GM15510 (cell line): ENCODE measurements around the gene FCER1G.

ENCODE experiments used
- POLR2A ChIP-seq: IDR thresholded peaks from 3 replicates; pipeline ENCODE4 v1.6.1; 2011; ENCODE audit warnings: borderline replicate concordance; ENCODE audit not compliant: insufficient read length; ENCODE audit errors: extremely low read depth

The FCER1G gene

DNA sequence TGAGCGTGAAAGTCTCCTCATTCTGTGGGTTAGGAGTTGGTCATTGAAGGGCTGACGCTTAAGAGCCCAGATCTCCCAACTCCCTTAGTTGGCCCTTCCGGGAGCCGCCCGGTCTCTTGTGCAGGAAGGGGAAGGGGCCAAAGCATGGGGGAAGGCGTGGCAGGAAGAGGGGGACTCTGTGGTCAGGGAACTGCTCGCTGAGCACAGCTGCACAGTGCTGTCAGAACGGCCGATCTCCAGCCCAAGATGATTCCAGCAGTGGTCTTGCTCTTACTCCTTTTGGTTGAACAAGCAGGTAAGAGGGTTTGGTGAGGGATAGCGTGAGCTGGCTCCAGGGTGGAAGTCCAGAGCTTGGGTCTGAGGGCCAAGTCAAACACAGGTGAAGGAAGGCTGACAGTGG, at the start of gene FCER1G:
FCER1G (plus strand) TSS at position 220 of the 400 bp plus-strand sequence; CDS start at position 247, 27 bp downstream.
- TF ChIP-seq POLR2A: no peak

DNA sequence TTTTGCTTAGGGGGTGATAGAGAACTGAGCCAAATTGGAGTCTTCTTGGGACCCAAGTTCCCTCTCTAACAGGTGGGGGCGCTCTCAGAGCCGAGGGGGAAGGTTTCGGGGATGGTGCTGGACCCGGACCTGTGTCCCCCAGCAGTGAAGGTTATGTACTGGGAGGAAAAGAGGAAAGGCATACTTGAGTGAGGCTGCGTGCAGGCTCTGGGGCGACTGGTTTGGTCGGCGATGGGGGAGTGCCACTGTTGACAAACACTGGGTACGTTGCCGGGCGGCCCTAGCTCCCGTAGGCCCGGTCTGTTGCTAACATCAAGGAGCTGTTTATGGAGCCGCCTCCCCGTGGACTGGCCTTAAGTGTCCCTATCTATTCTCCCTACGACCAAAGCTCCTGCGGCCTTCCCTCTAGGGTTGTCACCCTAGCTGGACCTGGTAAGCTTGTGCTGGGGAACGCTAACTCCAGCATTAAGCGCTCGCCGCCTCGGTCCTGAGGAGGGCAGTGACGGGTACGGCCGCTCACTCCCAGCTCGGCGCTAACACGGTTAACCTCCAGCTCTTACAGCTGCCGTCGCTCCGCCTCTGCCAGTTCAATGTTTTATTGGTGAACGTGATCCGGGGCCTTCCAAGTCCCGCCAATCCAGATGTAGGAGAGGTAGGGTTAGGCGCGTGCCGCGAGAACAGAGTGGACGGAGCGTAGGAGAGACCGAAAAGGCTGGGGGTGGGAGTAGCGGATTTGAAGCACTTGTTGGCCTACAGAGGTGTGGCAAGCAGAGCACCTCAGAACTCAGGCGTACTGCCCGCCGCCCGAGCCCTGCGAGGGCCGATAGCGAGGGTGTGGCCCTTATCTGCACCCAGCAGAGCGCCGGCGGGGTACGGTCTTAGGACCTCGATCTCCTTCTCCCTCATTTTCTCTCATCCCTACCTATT, 49.1 kb upstream of the FCER1G start, which contains the start of gene PPOX:
PPOX (plus strand) TSS at position 685 of the 927 bp plus-strand sequence. CDS start 422 bp downstream, outside the sequence.
- peak; percentile 80 for TF ChIP-seq POLR2A

DNA sequence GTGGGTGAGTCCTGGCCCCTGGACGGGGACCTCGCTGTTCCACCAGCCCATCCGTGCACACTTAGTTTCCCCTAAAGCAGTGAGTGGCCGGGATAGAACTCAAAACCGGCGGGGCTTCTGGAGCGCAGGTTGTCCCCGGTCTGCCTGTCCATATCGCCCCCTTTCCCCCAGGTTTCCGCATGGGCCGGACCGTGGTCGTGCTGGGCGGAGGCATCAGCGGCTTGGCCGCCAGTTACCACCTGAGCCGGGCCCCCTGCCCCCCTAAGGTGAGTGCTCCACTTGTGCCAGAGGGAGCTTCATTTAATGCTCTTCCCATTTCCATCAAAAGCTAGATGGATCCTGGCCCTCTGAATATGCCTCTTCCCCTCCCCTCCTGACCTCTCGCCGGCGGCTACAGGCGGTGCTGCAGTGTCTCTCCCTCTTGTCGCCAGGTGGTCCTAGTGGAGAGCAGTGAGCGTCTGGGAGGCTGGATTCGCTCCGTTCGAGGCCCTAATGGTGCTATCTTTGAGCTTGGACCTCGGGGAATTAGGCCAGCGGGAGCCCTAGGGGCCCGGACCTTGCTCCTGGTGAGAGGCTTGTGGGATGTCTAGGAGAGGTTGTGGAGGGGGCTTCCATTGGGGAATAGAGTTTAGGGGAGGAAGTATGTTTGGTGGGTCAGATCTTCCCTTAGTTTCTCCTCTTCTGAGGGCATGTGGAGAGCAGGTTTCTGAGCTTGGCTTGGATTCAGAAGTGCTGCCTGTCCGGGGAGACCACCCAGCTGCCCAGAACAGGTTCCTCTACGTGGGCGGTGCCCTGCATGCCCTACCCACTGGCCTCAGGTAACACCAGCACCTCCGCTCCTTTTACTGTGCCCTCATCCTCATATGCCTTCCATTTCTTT, 48.2 kb upstream of the FCER1G start:
- TF ChIP-seq POLR2A: no peak

DNA sequence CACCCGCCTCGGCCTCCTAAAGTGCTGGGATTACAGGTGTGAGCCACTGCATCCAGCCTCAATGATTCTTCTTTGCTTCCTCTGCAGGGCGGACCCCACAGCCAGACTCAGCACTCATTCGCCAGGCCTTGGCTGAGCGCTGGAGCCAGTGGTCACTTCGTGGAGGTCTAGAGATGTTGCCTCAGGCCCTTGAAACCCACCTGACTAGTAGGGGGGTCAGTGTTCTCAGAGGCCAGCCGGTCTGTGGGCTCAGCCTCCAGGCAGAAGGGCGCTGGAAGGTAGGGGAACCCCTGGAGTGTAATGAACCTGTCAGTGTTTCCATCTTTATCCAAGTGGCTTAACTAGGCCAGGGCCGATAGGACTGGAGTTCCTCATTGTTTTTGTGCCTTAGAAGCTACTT, 46.2 kb upstream of the FCER1G start:
- TF ChIP-seq POLR2A: no peak

DNA sequence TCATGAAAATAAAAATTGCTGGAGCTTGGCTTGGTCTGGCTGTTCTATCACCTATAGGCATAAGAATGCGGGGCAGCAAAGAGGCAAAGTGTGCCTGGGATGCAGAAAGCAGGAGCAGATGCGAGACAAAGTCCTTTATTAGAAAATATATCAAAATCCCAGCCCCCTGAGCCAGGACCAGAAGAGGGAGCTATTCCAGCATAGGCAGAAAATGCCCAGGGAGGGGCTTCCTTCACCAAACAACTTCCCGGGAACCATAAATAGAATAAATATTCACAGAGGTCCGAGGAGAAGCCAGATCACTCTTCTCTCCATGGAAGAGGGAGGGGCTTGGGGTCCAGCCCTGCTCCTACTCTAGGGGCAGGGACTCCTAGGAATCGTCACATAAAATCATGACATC, 43.9 kb upstream of the FCER1G start:
- TF ChIP-seq POLR2A: no peak

DNA sequence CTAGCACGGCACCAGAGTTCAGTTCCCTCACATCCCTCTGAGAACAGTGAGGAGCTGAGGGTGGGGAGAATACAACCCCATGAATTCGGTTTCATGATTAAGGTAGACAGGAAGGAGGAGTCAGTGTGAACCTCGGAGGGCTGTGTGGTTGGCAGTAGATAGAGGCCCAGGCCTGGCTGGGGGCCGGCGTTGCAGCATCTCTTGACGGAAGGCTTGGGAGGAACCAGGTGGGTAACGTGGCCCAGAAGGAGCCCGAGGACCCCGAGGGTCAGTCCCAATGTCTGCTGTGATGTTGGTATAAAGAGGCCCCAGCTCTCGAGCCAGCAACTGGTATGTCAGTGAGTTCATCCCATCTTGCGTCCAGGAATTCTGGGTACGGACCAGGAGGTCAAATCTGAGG, 43.4 kb upstream of the FCER1G start:
- TF ChIP-seq POLR2A: no peak

DNA sequence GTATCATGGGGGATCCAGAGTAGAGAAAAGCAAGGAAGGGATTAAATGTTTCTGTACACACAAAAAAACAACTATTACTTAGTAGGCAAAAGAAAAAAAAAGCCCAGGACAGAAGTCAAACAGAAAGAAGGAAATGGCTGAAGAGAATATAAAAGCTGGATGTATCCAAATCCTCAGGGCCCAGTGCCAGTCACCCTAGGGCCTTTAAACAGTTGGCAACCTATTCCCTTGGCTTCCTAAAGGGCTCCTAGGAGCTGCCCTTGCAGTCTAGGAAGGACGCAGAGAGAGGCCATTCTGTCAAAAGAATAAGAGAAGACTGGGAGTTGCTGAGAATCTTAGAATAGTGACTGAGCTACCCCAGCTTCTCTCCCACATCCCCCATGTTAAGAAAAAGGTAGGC, 42.7 kb upstream of the FCER1G start:
- TF ChIP-seq POLR2A: no peak

DNA sequence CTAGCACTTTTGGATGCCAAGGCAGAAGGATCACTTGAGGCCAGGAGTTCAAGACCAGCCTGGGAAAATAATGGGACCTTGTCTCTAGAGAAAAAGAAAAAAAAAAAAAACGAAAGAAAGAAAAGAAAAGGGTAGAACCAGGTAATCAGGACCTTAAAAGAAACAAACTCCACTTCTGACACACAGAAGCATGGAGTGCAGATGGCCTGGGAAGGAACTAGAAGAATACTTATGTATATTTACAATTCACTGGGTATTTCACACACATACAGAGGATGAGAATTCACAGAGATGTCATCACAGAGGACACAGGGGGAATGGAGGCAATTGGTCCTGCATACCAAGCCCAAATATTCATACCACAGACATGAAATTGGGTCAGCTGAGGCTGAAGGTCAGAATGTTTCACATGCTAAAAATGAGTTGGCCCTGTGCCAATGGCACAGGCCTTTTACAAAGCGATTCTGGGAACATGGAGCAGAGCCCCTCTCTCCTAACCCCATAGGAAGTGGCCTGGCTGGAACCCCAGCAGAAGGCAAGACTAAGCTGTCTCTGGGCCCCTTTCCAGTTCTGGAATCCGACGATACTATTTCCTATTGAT, 42.2 kb upstream of the FCER1G start:
- no peak for TF ChIP-seq POLR2A

DNA sequence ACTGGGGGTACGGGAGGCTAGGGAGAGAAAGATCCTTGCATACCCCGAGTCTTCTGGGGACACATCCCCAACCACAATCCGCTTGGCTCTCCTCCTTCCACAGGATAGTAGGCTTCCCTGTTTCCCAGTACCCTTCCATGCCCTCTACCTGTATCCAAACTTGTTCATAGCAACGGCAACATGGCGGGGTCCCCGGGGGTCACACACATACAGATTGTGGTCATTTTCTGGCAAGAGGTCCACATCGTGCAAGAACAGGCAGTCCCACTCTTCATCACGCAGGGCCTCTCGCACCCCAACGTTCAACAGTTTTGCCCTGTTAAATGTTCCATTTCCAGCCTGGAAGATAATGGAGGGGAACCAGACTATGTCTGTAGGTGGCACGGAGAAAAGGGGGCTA, 41.4 kb upstream of the FCER1G start:
- TF ChIP-seq POLR2A: no peak

DNA sequence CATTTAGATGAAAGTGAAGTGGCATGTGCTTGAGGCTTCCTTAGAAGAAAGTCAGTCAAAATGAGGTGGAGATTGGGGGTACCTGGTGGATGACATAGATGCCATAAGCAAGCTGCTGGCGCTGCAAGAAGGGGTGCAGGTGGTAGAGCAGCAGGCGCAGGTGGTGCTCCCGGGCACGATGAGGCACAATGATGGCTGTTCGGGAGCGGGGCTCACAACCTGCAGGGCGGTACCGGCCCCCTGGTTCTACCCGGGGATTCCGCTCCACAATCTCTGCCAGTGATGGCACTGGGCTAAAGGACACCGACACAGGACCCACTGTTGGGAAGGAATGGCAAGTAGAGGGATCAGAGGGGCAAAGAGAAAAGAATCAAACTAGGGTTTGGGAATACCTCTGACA, 40.2 kb upstream of the FCER1G start:
- TF ChIP-seq POLR2A: no peak

DNA sequence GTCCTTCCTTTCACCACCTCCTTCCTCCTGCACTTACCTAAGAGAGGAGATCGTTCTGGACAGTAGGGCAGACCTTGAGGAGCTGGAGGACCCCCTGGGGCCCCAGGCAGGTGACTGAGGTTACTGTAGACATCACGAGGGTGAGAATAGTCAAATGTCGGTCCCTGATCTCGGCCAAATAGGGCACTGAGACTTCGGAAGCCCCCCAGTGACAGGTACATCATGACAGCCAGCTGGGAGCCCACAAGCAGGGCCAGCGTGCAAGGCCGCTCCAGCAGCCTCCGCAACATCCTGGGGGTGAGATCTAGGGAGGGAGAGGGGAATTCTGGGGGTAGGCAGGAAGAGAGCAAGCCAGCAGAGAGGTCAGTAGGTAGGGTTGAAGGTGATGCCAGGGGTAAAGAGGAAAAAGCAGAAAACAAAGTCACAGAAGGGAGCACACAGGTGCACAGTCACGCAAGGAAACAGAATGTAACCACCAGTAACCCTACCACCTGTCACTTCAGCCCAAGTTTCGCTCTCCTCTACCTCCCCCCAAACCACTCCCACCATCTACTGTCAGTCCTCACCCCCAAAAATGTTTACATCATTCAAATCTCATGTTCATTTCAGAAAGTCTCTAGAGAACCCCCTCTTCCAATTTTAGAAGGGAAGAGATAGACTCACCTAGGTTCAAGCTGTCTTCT, 39.2 kb upstream of the FCER1G start:
- no peak for TF ChIP-seq POLR2A

DNA sequence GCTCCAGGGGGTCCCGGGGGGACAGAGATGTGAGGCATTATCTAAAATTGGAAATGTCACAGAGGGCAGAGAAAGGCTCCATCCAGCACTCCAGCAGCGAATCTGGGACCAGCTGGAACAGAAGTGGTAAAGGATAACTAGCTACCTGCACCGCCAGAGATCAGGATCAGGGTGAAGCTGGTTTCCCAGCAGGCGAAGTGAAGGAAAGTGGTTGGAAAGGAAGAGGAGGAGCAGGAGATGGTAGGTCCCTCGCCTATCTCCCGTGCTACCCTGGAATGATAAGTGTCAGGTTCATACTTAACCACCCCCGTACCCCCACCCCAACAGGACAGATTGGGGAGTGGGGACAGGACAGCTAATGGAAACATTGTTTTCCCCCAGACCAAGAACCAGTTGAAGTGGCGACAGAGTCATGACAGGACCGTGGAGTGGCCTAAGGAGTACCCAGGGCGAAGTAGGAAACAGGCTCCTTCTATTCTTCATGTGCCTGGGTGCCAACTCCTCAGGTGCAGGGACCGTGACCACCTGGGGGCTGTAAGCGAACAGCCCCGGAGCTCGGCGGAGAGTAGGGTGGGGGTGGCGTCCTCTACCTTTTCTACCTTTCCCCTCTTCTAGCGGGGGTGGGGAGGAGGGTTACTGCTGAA, 38.5 kb upstream of the FCER1G start:
- TF ChIP-seq POLR2A: no peak

DNA sequence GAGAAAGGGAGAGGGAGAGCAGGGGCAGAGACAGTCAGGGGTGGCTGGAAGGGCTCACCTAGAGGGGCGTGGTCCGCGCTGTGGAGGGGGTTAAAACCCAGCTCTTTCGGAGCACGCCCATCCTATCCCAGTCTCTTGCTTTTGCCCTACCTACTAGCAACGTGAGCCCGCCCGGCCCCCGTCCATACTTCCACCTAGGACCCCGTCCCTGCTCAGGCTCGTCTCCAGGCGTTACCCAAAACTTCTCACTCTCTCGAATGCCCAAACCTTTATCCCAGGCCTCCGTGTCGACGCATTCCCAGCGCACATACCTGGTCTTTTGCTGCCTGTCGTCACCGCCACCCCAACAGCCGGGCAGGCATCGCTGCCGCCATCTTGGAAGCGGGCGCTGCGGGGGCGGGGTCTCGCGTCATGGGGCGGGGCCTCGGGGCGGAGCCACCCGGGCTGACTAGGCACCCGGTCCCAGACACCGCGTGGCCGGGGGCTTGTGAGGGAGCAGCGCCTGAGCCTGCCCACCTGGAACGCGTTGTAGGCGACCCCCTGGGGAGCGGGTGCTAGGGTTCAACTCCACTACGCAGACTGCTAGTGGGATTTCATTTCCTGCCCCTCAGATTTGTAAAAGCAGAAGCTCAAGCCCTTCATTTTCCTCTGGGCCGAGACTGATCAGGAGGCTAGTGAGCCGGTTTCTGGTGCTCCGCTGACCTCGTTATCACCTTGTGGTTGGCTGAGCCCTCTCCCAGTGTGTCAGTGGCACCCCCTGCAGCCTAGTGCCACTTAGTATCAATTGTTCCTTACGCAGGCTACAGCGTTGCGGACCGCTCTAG, 37.8 kb upstream of the FCER1G start, which contains the start of gene B4GALT3:
B4GALT3 (minus strand) TSS at position 396 of the 824 bp plus-strand sequence. CDS start 1,447 bp downstream, outside the sequence.
- TF ChIP-seq POLR2A: peak; percentile 88
